ENCODE data around the gene GGNBP2. TPM values are rescaled to one million over a fixed set of nuclear protein-coding genes. Genes with fewer than 3 reads are reported as not detected.

The GGNBP2 gene
- total and polyA plus RNA-seq, 2 donors from 2014 or later = 43.0 to 86.8 TPM

- H3K4me1 ChIP-seq (ENCODE audit: control insufficient read depth in 2 of 3, insufficient read depth in 2 of 3, low read depth in 1 of 3, low read length in 3 of 3) = peaks cover 0 to 14% (median 14%) of the 10 kb centered on the region in 3 donors
- no peaks in the 10 kb centered on the region for H3K36me3 ChIP-seq (ENCODE audit: control insufficient read depth in 2 of 3, insufficient read depth in 3 of 3, low read length in 3 of 3)
- H3K27ac ChIP-seq (ENCODE audit: low read depth in 2 of 2, low read length in 2 of 2) = no peak overlapping the region
- no peak overlapping the region for H3K4me3 ChIP-seq (ENCODE audit: low read length in 3 of 3)
- no peaks in the 10 kb centered on the region for H3K9me3 ChIP-seq (ENCODE audit: control insufficient read depth in 2 of 3, insufficient read depth in 1 of 3, low read length in 3 of 3)
- intact Hi-C loops (cut with DNase I) = no loop called here
- no peak for DNase-seq
- TF ChIP-seq, protein P1, sequence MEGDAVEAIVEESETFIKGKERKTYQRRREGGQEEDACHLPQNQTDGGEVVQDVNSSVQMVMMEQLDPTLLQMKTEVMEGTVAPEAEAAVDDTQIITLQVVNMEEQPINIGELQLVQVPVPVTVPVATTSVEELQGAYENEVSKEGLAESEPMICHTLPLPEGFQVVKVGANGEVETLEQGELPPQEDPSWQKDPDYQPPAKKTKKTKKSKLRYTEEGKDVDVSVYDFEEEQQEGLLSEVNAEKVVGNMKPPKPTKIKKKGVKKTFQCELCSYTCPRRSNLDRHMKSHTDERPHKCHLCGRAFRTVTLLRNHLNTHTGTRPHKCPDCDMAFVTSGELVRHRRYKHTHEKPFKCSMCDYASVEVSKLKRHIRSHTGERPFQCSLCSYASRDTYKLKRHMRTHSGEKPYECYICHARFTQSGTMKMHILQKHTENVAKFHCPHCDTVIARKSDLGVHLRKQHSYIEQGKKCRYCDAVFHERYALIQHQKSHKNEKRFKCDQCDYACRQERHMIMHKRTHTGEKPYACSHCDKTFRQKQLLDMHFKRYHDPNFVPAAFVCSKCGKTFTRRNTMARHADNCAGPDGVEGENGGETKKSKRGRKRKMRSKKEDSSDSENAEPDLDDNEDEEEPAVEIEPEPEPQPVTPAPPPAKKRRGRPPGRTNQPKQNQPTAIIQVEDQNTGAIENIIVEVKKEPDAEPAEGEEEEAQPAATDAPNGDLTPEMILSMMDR (IDR thresholded peaks at IDR 0.05; ENCODE audit: borderline replicate concordance, extremely low read depth, insufficient read depth) = no peak
- no peak for FAIRE-seq
- H3K9ac ChIP-seq (ENCODE audit: low read length in 3 of 3) = no peak overlapping the region
- H3K27me3 ChIP-seq (ENCODE audit: control insufficient read depth, insufficient read depth, low read length) = no peaks in the 10 kb centered on the region
Observed at GRCh38 chr17:36598951-36599401, 54.3 kb downstream of the GGNBP2 start.

DNA sequence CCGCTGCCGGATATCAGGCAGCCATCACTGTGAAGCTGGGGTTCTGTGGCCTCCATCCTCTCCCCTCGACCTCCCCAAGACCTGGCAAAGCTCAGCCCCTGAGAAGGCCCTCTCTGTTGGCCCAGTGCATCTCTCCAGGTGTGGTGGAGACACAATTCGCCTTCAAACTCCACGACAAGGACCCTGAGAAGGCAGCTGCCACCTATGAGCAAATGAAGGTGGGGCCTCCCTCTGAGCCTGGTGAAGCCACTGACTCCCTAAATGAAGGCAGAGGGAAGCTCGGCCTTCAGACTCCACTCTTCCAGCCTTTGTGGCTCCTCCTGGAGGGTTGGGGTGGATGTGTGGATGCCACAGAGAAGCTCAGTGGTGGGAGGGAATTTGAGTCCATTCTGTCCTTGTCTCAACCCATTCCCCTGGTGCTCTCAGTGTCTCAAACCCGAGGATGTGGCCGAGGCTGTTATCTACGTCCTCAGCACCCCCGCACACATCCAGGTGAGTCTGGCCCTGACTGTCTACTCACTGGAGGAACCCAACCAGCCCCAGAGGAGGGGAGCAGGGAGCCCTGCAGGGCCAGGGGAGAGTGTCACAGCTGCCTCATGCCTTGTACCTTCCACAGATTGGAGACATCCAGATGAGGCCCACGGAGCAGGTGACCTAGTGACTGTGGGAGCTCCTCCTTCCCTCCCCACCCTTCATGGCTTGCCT, 55.0 kb downstream of the GGNBP2 start:
- Histone ChIP-seq H3K27me3 (ENCODE audit: control insufficient read depth, insufficient read depth, low read length) (no peaks in the 10 kb centered on the region), H3K9ac (ENCODE audit: low read length in 3 of 3) (no peak overlapping the region), H3K36me3 (ENCODE audit: control insufficient read depth in 2 of 3, insufficient read depth in 3 of 3, low read length in 3 of 3) (no peaks in the 10 kb centered on the region), H3K9me3 (ENCODE audit: control insufficient read depth in 2 of 3, insufficient read depth in 1 of 3, low read length in 3 of 3) (no peaks in the 10 kb centered on the region), H3K27ac (ENCODE audit: low read depth in 2 of 2, low read length in 2 of 2) (no peak overlapping the region), H3K4me1 (ENCODE audit: control insufficient read depth in 2 of 3, insufficient read depth in 2 of 3, low read depth in 1 of 3, low read length in 3 of 3) (peaks cover 0 to 16% (median 14%) of the 10 kb centered on the region in 3 donors), H3K4me3 (ENCODE audit: low read length in 3 of 3) (no peak overlapping the region)
- TF ChIP-seq, protein P1 (IDR thresholded peaks at IDR 0.05; ENCODE audit: borderline replicate concordance, extremely low read depth, insufficient read depth) = no peak
- FAIRE-seq (no peak), DNase-seq (no peak)
- intact Hi-C loops (cut with DNase I) = no loop called here

DNA sequence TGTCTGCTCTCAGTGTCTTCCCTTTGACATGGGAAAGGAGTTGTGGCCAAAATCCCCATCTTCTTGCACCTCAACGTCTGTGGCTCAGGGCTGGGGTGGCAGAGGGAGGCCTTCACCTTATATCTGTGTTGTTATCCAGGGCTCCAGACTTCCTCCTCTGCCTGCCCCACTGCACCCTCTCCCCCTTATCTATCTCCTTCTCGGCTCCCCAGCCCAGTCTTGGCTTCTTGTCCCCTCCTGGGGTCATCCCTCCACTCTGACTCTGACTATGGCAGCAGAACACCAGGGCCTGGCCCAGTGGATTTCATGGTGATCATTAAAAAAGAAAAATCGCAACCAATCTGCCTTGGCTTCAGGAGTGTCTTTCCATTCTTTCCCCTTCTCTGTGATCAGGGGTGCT, 55.7 kb downstream of the GGNBP2 start:
- no peak overlapping the region for H3K27ac ChIP-seq (ENCODE audit: low read depth in 2 of 2, low read length in 2 of 2)
- no peaks in the 10 kb centered on the region for H3K27me3 ChIP-seq (ENCODE audit: control insufficient read depth, insufficient read depth, low read length)
- DNase-seq (no peak), FAIRE-seq (no peak)
- H3K9me3 ChIP-seq (ENCODE audit: control insufficient read depth in 2 of 3, insufficient read depth in 1 of 3, low read length in 3 of 3) = no peaks in the 10 kb centered on the region
- TF ChIP-seq, protein P1 (IDR thresholded peaks at IDR 0.05; ENCODE audit: borderline replicate concordance, extremely low read depth, insufficient read depth) = no peak
- H3K4me1 ChIP-seq (ENCODE audit: control insufficient read depth in 2 of 3, insufficient read depth in 2 of 3, low read depth in 1 of 3, low read length in 3 of 3) = peaks cover 0 to 16% (median 14%) of the 10 kb centered on the region in 3 donors
- H3K9ac ChIP-seq (ENCODE audit: low read length in 3 of 3) = peak overlapping the region in 2 of 3 donors; percentile 50 to 86
- H3K4me3 ChIP-seq (ENCODE audit: low read length in 3 of 3) = peak overlapping the region in 1 of 3 donors; percentile 96
- intact Hi-C loops (cut with DNase I) = no loop called here
- no peaks in the 10 kb centered on the region for H3K36me3 ChIP-seq (ENCODE audit: control insufficient read depth in 2 of 3, insufficient read depth in 3 of 3, low read length in 3 of 3)
